HG03575 (cell line): ENCODE data around the gene KLK1.
"Not testable (repeated sequence)": the region's sequence is repeated elsewhere in the genome, so short reads cannot be mapped to it uniquely, and the experiment has no call there.

ENCODE experiments used
- ATAC-seq: cut with Tn5 transposase; IDR thresholded peaks from one replicate; pipeline ENCODE4 v1.9.1; 2021; ENCODE audit not compliant: unreplicated experiment, insufficient number of reproducible peaks, low FRiP score; ENCODE audit errors: extremely low read depth

Gene KLK1

DNA sequence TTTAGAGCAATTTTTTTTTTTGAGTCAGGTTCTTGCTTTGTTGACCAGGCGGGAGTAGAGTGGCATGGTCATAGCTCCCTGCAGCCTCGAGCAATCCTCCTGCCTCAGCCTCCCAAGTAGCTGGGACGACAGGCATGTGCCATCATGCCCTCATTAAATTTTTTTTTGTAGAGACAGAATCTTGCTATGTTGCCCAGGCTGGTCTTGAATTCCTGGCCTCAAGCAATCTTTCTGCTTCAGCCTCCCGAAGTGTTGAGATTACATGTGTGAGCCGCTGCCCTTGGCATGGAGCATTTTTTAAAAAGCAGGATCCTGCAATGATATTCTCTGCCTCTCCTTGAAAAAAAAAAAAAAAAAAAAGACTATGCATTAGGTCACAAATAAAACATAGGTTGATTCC lies 47.5 kb downstream of the KLK1 start:
- ATAC-seq: no peak

DNA sequence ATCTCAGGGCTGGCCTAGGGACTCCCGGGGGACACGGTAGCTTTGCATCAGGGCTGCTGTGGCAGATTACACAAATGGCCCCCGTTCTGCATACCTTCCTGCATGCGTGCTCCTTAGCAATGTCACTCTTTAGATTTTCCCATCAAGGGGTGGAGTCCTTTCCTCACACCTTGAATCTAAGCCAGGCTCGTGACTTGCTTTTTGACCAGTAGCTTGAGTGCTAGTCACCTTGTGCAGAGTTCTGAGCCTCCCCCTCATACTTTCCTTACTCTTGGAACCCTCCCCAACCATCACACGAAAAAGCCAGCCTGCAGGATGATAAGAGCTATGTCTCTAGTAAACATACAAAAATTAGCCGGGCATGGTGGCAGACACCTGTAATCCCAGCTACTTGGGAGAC lies 50.1 kb downstream of the KLK1 start:
- not testable (repeated sequence) for ATAC-seq

DNA sequence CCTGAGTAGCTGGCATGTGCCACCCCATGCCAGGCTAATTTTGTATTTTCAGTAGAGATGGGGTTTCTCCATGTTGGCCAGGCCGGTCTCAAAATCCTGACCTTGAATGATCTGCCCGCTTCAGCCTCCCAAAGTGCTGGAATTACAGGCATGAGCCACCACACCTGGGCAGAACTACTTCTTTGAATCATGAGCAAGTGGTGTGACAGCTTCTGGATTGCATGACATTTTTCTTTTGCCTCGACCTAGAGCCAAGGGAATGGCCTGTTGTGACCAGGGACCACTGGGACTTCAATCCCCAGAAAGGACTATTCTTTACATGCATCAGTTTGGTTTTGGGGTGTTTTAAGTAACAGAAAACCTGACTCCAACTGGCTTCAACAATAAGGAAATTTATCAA lies 50.7 kb downstream of the KLK1 start:
- ATAC-seq: not testable (repeated sequence)

DNA sequence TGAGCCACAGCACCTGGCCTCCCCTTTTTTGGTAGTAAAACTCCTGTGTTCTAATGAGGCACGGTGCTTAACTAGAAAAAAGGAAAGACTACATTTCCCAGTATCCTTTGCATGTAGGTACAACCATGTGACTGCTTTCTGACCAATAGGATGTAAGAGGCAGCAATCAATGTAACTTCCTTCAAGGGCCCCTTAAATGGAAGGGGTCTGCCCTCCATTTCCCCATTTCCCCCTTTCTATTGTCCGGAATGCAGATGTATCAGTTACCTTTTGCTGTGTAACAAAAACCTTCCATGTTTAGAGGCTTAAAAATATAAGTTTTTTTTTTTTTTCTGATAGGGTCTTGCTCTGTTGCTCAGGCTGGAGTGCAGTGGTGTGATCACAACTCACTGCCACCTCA lies 51.1 kb downstream of the KLK1 start:
- ATAC-seq: no peak

DNA sequence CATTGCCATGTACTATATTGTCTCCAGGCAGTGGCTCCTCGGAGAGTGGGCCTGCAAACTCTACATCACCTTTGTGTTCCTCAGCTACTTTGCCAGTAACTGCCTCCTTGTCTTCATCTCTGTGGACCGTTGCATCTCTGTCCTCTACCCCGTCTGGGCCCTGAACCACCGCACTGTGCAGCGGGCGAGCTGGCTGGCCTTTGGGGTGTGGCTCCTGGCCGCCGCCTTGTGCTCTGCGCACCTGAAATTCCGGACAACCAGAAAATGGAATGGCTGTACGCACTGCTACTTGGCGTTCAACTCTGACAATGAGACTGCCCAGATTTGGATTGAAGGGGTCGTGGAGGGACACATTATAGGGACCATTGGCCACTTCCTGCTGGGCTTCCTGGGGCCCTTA lies 52.7 kb downstream of the KLK1 start:
- no peak for ATAC-seq

DNA sequence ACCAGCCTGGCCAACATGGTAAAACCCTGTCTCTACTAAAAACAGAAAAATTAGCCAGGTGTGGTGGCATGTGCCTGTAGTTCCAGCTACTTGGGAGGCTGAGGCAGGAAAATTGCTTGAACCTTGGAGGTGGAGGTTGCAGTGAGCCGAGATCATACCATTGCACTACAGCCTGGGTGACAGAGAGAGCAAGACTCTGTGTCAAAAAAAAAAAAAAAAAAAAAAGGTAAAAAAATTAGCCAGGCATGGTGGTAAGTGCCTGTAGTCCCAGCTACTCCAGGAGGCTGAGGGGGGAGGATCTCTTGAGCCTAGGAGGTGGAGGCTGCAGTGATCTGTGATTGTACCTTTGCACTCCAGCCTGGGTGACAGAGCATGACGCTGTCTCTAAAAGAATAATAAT lies 53.4 kb downstream of the KLK1 start, which contains the start of gene GPR32:
Gene GPR32, plus strand, starts transcription at position 301 of the 400 bp plus-strand sequence. CDS start 137 bp downstream, outside the sequence.
- ATAC-seq: not testable (repeated sequence)
